ENCODE data around the gene EFHC1. TPM values are rescaled to one million over a fixed set of nuclear protein-coding genes. Genes with fewer than 3 reads are reported as not detected.

The EFHC1 gene
- total and polyA plus RNA-seq, 2 donors from 2014 or later = 25.4 to 33.9 TPM

DNA sequence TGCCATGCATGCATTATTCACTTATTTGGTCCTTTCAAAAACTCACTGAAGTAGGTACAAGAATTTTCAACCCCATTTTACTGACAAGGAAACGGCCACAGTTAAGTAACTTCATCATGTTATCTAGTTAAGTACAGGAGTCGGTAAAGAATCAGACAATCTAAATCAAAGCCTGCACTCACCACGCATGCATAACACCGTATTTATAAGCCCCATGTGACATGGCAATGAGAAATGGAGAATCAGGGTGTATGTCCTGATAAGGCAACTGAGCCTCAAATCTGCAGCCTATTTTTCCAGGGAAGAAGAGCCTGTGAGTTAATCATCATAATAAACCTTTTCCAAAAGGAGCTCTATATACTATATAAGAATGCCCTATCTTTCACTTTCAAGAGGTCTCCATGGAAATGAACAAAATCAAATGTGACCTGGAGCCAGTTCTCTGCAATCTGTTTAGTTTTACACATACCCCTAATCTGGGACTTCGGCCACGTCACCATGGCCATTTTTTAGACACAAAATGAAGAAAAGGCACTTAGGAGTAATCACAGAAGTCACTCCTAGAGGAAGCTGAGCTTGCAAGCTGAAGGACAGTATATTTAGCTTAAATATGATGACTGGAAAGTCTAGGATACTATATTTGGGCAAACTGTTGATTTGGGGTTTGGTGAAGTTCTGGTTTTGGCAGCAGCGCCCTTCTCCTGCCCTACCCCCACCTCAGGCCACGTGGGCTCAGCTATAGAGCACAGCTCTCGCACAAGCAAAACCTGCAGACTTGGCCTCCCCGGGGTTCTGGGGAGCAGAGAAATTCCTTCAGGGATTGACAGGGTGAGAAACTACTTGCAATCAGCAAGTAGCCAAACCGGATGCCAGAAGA is 137.5 kb downstream of the EFHC1 start:
- no peaks in the 10 kb centered on the region for H3K36me3 ChIP-seq (ENCODE audit: control insufficient read depth in 2 of 3, insufficient read depth in 3 of 3, low read length in 3 of 3)
- no peaks in the 10 kb centered on the region for H3K9me3 ChIP-seq (ENCODE audit: control insufficient read depth in 2 of 3, insufficient read depth in 1 of 3, low read length in 3 of 3)
- no peak for DNase-seq
- H3K4me3 ChIP-seq (ENCODE audit: low read length in 3 of 3) = no peak overlapping the region
- no peak overlapping the region for H3K27ac ChIP-seq (ENCODE audit: low read depth in 2 of 2, low read length in 2 of 2)
- no peak for TF ChIP-seq CTCF (IDR thresholded peaks at IDR 0.05; ENCODE audit: borderline replicate concordance, extremely low read depth, insufficient read depth)
- peaks cover 0 to 5% (median 0%) of the 10 kb centered on the region in 3 donors for H3K4me1 ChIP-seq (ENCODE audit: control insufficient read depth in 2 of 3, insufficient read depth in 2 of 3, low read depth in 1 of 3, low read length in 3 of 3)
- FAIRE-seq = no peak
- no peaks in the 10 kb centered on the region for H3K27me3 ChIP-seq (ENCODE audit: control insufficient read depth, insufficient read depth, low read length)
- no peak overlapping the region for H3K9ac ChIP-seq (ENCODE audit: low read length in 3 of 3)
- intact Hi-C loops (cut with DNase I) = no loop called here

GRCh38 chr6:52558266-52559000 is 138.3 kb downstream of the EFHC1 start:
- no peak overlapping the region for H3K9ac ChIP-seq (ENCODE audit: low read length in 3 of 3)
- DNase-seq (no peak), FAIRE-seq (no peak)
- peaks cover 0 to 8% (median 0%) of the 10 kb centered on the region in 3 donors for H3K4me1 ChIP-seq (ENCODE audit: control insufficient read depth in 2 of 3, insufficient read depth in 2 of 3, low read depth in 1 of 3, low read length in 3 of 3)
- no peak overlapping the region for H3K4me3 ChIP-seq (ENCODE audit: low read length in 3 of 3)
- H3K27ac ChIP-seq (ENCODE audit: low read depth in 2 of 2, low read length in 2 of 2) = no peak overlapping the region
- no peaks in the 10 kb centered on the region for H3K27me3 ChIP-seq (ENCODE audit: control insufficient read depth, insufficient read depth, low read length)
- no peaks in the 10 kb centered on the region for H3K9me3 ChIP-seq (ENCODE audit: control insufficient read depth in 2 of 3, insufficient read depth in 1 of 3, low read length in 3 of 3)
- no peaks in the 10 kb centered on the region for H3K36me3 ChIP-seq (ENCODE audit: control insufficient read depth in 2 of 3, insufficient read depth in 3 of 3, low read length in 3 of 3)
- intact Hi-C loops (cut with DNase I) = no loop called here
- TF ChIP-seq CTCF (IDR thresholded peaks at IDR 0.05; ENCODE audit: borderline replicate concordance, extremely low read depth, insufficient read depth) = no peak

DNA sequence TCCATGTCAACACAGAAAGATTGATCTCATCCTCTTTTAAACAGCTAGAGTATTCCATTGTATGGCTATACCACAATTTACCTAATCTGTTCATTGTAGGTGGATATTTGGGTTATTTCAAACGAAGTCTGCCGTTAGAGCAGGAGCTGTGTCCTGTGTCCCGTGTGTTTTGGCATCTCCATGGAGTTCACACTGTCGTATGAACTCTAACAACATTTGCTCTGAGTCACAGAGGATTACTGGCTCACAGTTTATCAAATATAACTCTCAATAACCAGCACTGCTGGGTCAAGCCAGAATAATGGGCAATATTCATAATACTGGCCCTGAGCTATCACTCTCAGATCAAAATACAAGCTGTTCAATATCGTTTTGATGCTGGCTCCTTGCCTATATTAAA is 140.3 kb downstream of the EFHC1 start:
- Histone ChIP-seq H3K36me3 (ENCODE audit: control insufficient read depth in 2 of 3, insufficient read depth in 3 of 3, low read length in 3 of 3) (no peaks in the 10 kb centered on the region), H3K27ac (ENCODE audit: low read depth in 2 of 2, low read length in 2 of 2) (no peak overlapping the region), H3K4me3 (ENCODE audit: low read length in 3 of 3) (no peak overlapping the region), H3K4me1 (ENCODE audit: control insufficient read depth in 2 of 3, insufficient read depth in 2 of 3, low read depth in 1 of 3, low read length in 3 of 3) (peaks cover 0 to 14% (median 0%) of the 10 kb centered on the region in 3 donors), H3K9me3 (ENCODE audit: control insufficient read depth in 2 of 3, insufficient read depth in 1 of 3, low read length in 3 of 3) (no peaks in the 10 kb centered on the region), H3K9ac (ENCODE audit: low read length in 3 of 3) (no peak overlapping the region), H3K27me3 (ENCODE audit: control insufficient read depth, insufficient read depth, low read length) (no peaks in the 10 kb centered on the region)
- no peak for TF ChIP-seq CTCF (IDR thresholded peaks at IDR 0.05; ENCODE audit: borderline replicate concordance, extremely low read depth, insufficient read depth)
- intact Hi-C loops (cut with DNase I) = no loop called here
- FAIRE-seq (no peak), DNase-seq (no peak)

Measured in kidney (tissue), 14 donors.